H1 (cell line): ENCODE data around the gene PLA2G15. TPM values are rescaled to one million over a fixed set of nuclear protein-coding genes. Genes with fewer than 3 reads are reported as not detected.

Source experiments
- CTCF ChIA-PET: fragments of 300-600 bp; sonication (Branson Sonifier 250); formaldehyde crosslinking; loops from one replicate; lab custom pipeline; 2021; ENCODE audit not compliant: partially characterized antibody; lab: Charles Lee
- POLR2A ChIA-PET: fragments of 300-600 bp; sonication (Branson Sonifier 250); formaldehyde crosslinking; loops from one replicate; lab custom pipeline; 2021; ENCODE audit warnings: inconsistent platforms; ENCODE audit not compliant: partially characterized antibody; lab: Charles Lee
- DNase-seq, 2 experiments: peaks; one replicate each; pipeline versions ENCODE4 v3.0.0 to v3.0.0-alpha.2; 2010 to 2022; ENCODE audit warnings: low spot score in 2 of 2, low read depth in 1 of 2, mixed read lengths in 1 of 2
- FAIRE-seq: peaks from 2 replicates; lab custom pipeline; 2011; peaks lifted over from hg19 to GRCh38; lab: Jason Lieb, UNC
- H2AFZ ChIP-seq: 2 replicates; pipeline ENCODE4 v1.8.1; 2012; ENCODE audit warnings: low read length, inconsistent platforms
- H2AK5ac ChIP-seq: 2 replicates; pipeline ENCODE4 v1.6.1; 2013; ENCODE audit warnings: low read depth, low read length
- H2BK120ac ChIP-seq: replicated peaks from 2 replicates; pipeline ENCODE3; 2013; ENCODE audit warnings: low read depth, low read length, inconsistent platforms
- H2BK12ac ChIP-seq: 2 replicates; pipeline ENCODE4 v1.6.1; 2013; ENCODE audit warnings: low read depth, low read length
- H2BK15ac ChIP-seq: 2 replicates; pipeline ENCODE4 v1.6.1; 2013; ENCODE audit warnings: low read length
- H2BK20ac ChIP-seq: 2 replicates; pipeline ENCODE4 v1.6.1; 2013; ENCODE audit warnings: low read length
- H2BK5ac ChIP-seq: 2 replicates; pipeline ENCODE4 v1.6.1; 2013; ENCODE audit warnings: low read depth, low read length
- H3K14ac ChIP-seq: 2 replicates; pipeline ENCODE4 v1.6.1; 2013; ENCODE audit warnings: inconsistent platforms; ENCODE audit not compliant: insufficient read length
- H3K18ac ChIP-seq: 2 replicates; pipeline ENCODE4 v1.6.1; 2013; ENCODE audit warnings: low read length; ENCODE audit errors: extremely low read depth
- H3K23ac ChIP-seq: 2 replicates; pipeline ENCODE4 v1.6.1; 2013; ENCODE audit warnings: inconsistent platforms; ENCODE audit not compliant: insufficient read length
- H3K23me2 ChIP-seq: 2 replicates; pipeline ENCODE4 v1.6.1; 2013; ENCODE audit warnings: low read depth, low read length
- H3K27ac ChIP-seq: 2 replicates; pipeline ENCODE4 v1.6.1; 2011; ENCODE audit warnings: low read depth, low read length, inconsistent platforms
- H3K27me3 ChIP-seq, 4 experiments: replicated peaks in 1 of 4; 1 replicate in 1 of 4; 2 replicates in 3 of 4; pipeline versions ENCODE4 v1.6.1 to v1.8.1; 2011 to 2013; ENCODE audit warnings: low read length in 3 of 4, mild to moderate bottlenecking in 3 of 4, inconsistent platforms in 2 of 4, mixed read lengths in 2 of 4, moderate library complexity in 1 of 4; ENCODE audit not compliant: control insufficient read depth in 3 of 4, insufficient read depth in 3 of 4; ENCODE audit errors: extremely low read depth in 1 of 4
- H3K36me3 ChIP-seq, 4 experiments: 2 replicates each; pipeline versions ENCODE4 v1.6.1 to v1.8.1; 2011 to 2013; ENCODE audit warnings: mild to moderate bottlenecking in 4 of 4, low read length in 3 of 4, moderate library complexity in 2 of 4, control low read depth in 1 of 4, inconsistent platforms in 1 of 4; ENCODE audit not compliant: insufficient read depth in 4 of 4, control insufficient read depth in 2 of 4
- H3K4ac ChIP-seq: replicated peaks from 2 replicates; pipeline ENCODE3; 2013; ENCODE audit warnings: low read length, low read depth, mixed read lengths, inconsistent platforms; ENCODE audit not compliant: insufficient read length
- H3K4me1 ChIP-seq, 4 experiments: replicated peaks in 1 of 4; 1 replicate in 1 of 4; 2 replicates in 3 of 4; pipeline versions ENCODE4 v1.6.1 to v1.8.1; 2011 to 2013; ENCODE audit warnings: low read length in 3 of 4, inconsistent platforms in 2 of 4, mixed read lengths in 1 of 4; ENCODE audit not compliant: insufficient read depth in 4 of 4, control insufficient read depth in 3 of 4
- H3K4me2 ChIP-seq, 2 experiments: 2 replicates each; pipeline versions ENCODE4 v1.6.1 to v1.8.1; 2011 to 2013; ENCODE audit warnings: low read depth in 2 of 2, low read length in 2 of 2, control low read depth in 1 of 2, inconsistent platforms in 1 of 2, mild to moderate bottlenecking in 1 of 2; ENCODE audit not compliant: insufficient read depth in 1 of 2
- H3K4me3 ChIP-seq, 4 experiments: fragments of 200-600, 300-600 bp in 1 of 4; sonication (generic), shearing (Covaris generic), sonication (Bioruptor Twin) in 1 of 4; 2 replicates each; pipeline versions ENCODE4 v1.5.1 to v1.8.1; 2011 to 2016; ENCODE audit warnings: low read length in 4 of 4, low read depth in 3 of 4, control low read depth in 2 of 4, inconsistent platforms in 2 of 4, mild to moderate bottlenecking in 2 of 4, mixed read lengths in 1 of 4, moderate library complexity in 1 of 4; ENCODE audit not compliant: insufficient read depth in 2 of 4; ENCODE audit errors: extremely low read depth in 1 of 4
- H3K56ac ChIP-seq: replicated peaks from 2 replicates; pipeline ENCODE3; 2013; ENCODE audit warnings: low read depth, mild to moderate bottlenecking, mixed read lengths, low read length, inconsistent platforms; ENCODE audit not compliant: insufficient read length
- H3K79me1 ChIP-seq: 2 replicates; pipeline ENCODE4 v1.6.1; 2013; ENCODE audit warnings: low read depth, low read length, control low read depth
- H3K79me2 ChIP-seq, 2 experiments: 2 replicates each; pipeline versions ENCODE4 v1.6.1 to v1.8.1; 2012 to 2013; ENCODE audit warnings: low read length in 2 of 2, mild to moderate bottlenecking in 2 of 2, inconsistent platforms in 1 of 2; ENCODE audit not compliant: insufficient read depth in 2 of 2, control insufficient read depth in 1 of 2
- H3K9ac ChIP-seq, 4 experiments: replicated peaks in 1 of 4; 1 replicate in 1 of 4; 2 replicates in 3 of 4; pipeline versions ENCODE4 v1.6.1 to v1.8.1; 2011 to 2013; ENCODE audit warnings: low read depth in 3 of 4, low read length in 3 of 4, control low read depth in 2 of 4, mild to moderate bottlenecking in 2 of 4, moderate library complexity in 2 of 4, inconsistent platforms in 1 of 4; ENCODE audit errors: extremely low read depth in 1 of 4
- H3K9me3 ChIP-seq, 2 experiments: 2 replicates each; pipeline versions ENCODE4 v1.6.1 to v1.8.1; 2012 to 2013; ENCODE audit warnings: mild to moderate bottlenecking in 2 of 2, moderate library complexity in 2 of 2, control low read depth in 1 of 2, inconsistent platforms in 1 of 2, low read depth in 1 of 2, low read length in 1 of 2, mixed read lengths in 1 of 2; ENCODE audit not compliant: insufficient read depth in 2 of 2
- H4K20me1 ChIP-seq, 2 experiments: replicated peaks in 1 of 2; 2 replicates each; pipeline versions ENCODE3 to v1.8.1; 2011 to 2013; ENCODE audit warnings: inconsistent platforms in 2 of 2, low read length in 2 of 2, mild to moderate bottlenecking in 1 of 2; ENCODE audit not compliant: insufficient read depth in 2 of 2, control insufficient read depth in 1 of 2
- H4K5ac ChIP-seq: 2 replicates; pipeline ENCODE4 v1.6.1; 2013; ENCODE audit warnings: low read length, low read depth, mixed read lengths, inconsistent platforms; ENCODE audit not compliant: insufficient read length
- H4K8ac ChIP-seq: 2 replicates; pipeline ENCODE4 v1.8.0; 2013; ENCODE audit warnings: mild to moderate bottlenecking, moderate library complexity, low read length, inconsistent platforms; ENCODE audit not compliant: insufficient read depth; ENCODE audit errors: extremely low read depth
- H4K91ac ChIP-seq: replicated peaks from 2 replicates; pipeline ENCODE3; 2013; ENCODE audit warnings: low read length, mixed read lengths, inconsistent platforms; ENCODE audit not compliant: insufficient read length
- WGBS, 2 experiments: shearing (Covaris generic) in 1 of 2; methylation state at CpG; one replicate each; pipeline versions ENCODE4 v1.1.6 to v1.1.7; 2013 to 2015; ENCODE audit warnings: low lambda C conversion rate in 2 of 2, mixed read lengths in 2 of 2, inconsistent platforms in 1 of 2, low coverage in 1 of 2, missing lambda C conversion rate in 1 of 2; ENCODE audit not compliant: insufficient replicate concordance in 2 of 2, insufficient coverage in 1 of 2, insufficient read length in 1 of 2; ENCODE audit errors: extremely low coverage in 1 of 2, missing lambda C conversion rate in 1 of 2; 5-methylcytosine and 5-hydroxymethylcytosine counted together
- polyA plus RNA-seq, 7 experiments: library from polyadenylated mRNA; depleted of rRNA in 3 of 7; stranded (reverse) in 5 of 7; unstranded in 2 of 7; fragments of >200 nt in 5 of 7; fragments of 200-250 nt in 2 of 7; gene quantifications; 1 replicate in 5 of 7; 2 replicates in 1 of 7; 4 replicates in 1 of 7; pipeline versions ENCODE4 v1.2.1 to v1.2.3, GENCODE V29; 2011 to 2013; ENCODE audit warnings: missing spikeins in 2 of 7, mixed read lengths in 2 of 7
- total RNA-seq: library from RNA; stranded (reverse); fragmentation: NEBNext Ultra II Directional; extraction: Animal tissue kit (Norgen Biotek cat#: 25700); gene quantifications from 2 replicates; pipeline ENCODE4 v1.2.1, GENCODE V29; 2021

The PLA2G15 gene
- total and polyA plus RNA-seq, 2 of the 8 experiments (the other 6 are each of a cell fraction or from before 2014, with no cell fraction given) = 11.2 to 12.0 TPM

GRCh38 chr16:68297908-68298307 lies 52.7 kb downstream of the PLA2G15 start:
- no peak overlapping the region for H2BK15ac ChIP-seq
- H2BK20ac ChIP-seq = no peak overlapping the region
- no peak overlapping the region for H3K23ac ChIP-seq
- H4K20me1 ChIP-seq = peaks cover 1 to 5% of the 10 kb centered on the region in 2 experiments
- no peaks in the 10 kb centered on the region for H3K27me3 ChIP-seq
- 94% methylated on average over 3 of the region's 3 CpGs; no CpG with 5 or more reads in 1 of the 2 experiments for WGBS, 2 experiments
- no peak overlapping the region for H3K18ac ChIP-seq
- no peaks in the 10 kb centered on the region for H3K79me2 ChIP-seq
- no peak overlapping the region for H4K5ac ChIP-seq
- no peaks in the 10 kb centered on the region for H3K23me2 ChIP-seq
- no peaks in the 10 kb centered on the region for H3K79me1 ChIP-seq
- no peak overlapping the region for H4K8ac ChIP-seq
- H3K4me3 ChIP-seq = no peak overlapping the region
- no peaks in the 10 kb centered on the region for H3K9me3 ChIP-seq
- H4K91ac ChIP-seq = no peak overlapping the region
- H2AFZ ChIP-seq = no peak overlapping the region
- no peaks in the 10 kb centered on the region for H3K4me1 ChIP-seq
- no peak overlapping the region for H2AK5ac ChIP-seq
- H3K4me2 ChIP-seq = no peak overlapping the region
- no peak for DNase-seq
- no peak overlapping the region for H3K27ac ChIP-seq
- no peak overlapping the region for H2BK120ac ChIP-seq
- H2BK12ac ChIP-seq = no peak overlapping the region
- H3K14ac ChIP-seq = no peak overlapping the region
- peaks cover 18 to 61% (median 46%) of the 10 kb centered on the region in 4 experiments for H3K36me3 ChIP-seq
- FAIRE-seq = no peak
- no peak overlapping the region for H3K9ac ChIP-seq
- no peak overlapping the region for H3K56ac ChIP-seq
- no peak overlapping the region for H2BK5ac ChIP-seq
- POLR2A ChIA-PET = interaction anchor here (1.1 to 3.8 kb wide), 7 partner anchors 9 to 61 kb away, joined by 3 to 35 read pairs (median 5); partner anchors contain the start of genes PRMT7 and SLC7A6OS
- no peak overlapping the region for H3K4ac ChIP-seq
- CTCF ChIA-PET = interaction anchor here (1.2 to 20.4 kb wide), 7 partner anchors 14 to 40 kb away, joined by 3 to 233 read pairs (median 11); partner anchors contain the start of genes PRMT7, SLC7A6 and SLC7A6OS
